ENCODE measurements around the gene FAM163A.

The FAM163A gene

GRCh38 chr1:179865377-179865776 lies 122.3 kb downstream of the FAM163A start:
- no peak for DNase-seq

All from NCI-H1092 (cell line).